SJCRH30 (cell line): Measurements from ENCODE around the gene MGST1. TPM values are rescaled to one million over a fixed set of nuclear protein-coding genes. Genes with fewer than 3 reads are reported as not detected.
"Not testable (repeated sequence)": the region's sequence is repeated elsewhere in the genome, so short reads cannot be mapped to it uniquely, and the experiment has no call there.

ENCODE experiments used
- DNase-seq, 2 experiments: peaks; one replicate each; pipeline ENCODE4 v3.0.0-alpha.2; 2015 to 2020
- H3K27ac ChIP-seq: fragments of 250-450 bp; sonication (Bioruptor Pico); 2 replicates; pipeline ENCODE4 v1.5.1; 2020; ENCODE audit warnings: mild to moderate bottlenecking, moderate library complexity
- H3K27me3 ChIP-seq: fragments of 250-450 bp; sonication (Bioruptor Pico); 2 replicates; pipeline ENCODE4 v1.5.1; 2020; ENCODE audit warnings: mild to moderate bottlenecking, moderate library complexity
- H3K36me3 ChIP-seq: fragments of 250-450 bp; sonication (Bioruptor Pico); 2 replicates; pipeline ENCODE4 v1.5.1; 2020; ENCODE audit warnings: mild to moderate bottlenecking, moderate library complexity
- H3K4me1 ChIP-seq: fragments of 250-450 bp; sonication (Bioruptor Pico); 2 replicates; pipeline ENCODE4 v1.5.1; 2020; ENCODE audit warnings: mild to moderate bottlenecking, moderate library complexity
- H3K4me3 ChIP-seq: fragments of 250-450 bp; sonication (Bioruptor Pico); 2 replicates; pipeline ENCODE4 v1.5.1; 2020; ENCODE audit warnings: mild to moderate bottlenecking, moderate library complexity
- H3K9me3 ChIP-seq: fragments of 250-450 bp; sonication (Bioruptor Pico); replicated peaks from 2 replicates; pipeline ENCODE4 v1.5.1; 2020; ENCODE audit warnings: mild to moderate bottlenecking, moderate library complexity
- total RNA-seq: library from RNA; depleted of rRNA; stranded (reverse); fragments of >200 nt; shearing (Covaris generic); gene quantifications from 2 replicates; pipeline ENCODE4 v1.2.3, GENCODE V29; 2014; rRNA removed

MGST1 gene
- total RNA-seq, 1 experiment from 2014 or later, result 42.2 TPM

DNA sequence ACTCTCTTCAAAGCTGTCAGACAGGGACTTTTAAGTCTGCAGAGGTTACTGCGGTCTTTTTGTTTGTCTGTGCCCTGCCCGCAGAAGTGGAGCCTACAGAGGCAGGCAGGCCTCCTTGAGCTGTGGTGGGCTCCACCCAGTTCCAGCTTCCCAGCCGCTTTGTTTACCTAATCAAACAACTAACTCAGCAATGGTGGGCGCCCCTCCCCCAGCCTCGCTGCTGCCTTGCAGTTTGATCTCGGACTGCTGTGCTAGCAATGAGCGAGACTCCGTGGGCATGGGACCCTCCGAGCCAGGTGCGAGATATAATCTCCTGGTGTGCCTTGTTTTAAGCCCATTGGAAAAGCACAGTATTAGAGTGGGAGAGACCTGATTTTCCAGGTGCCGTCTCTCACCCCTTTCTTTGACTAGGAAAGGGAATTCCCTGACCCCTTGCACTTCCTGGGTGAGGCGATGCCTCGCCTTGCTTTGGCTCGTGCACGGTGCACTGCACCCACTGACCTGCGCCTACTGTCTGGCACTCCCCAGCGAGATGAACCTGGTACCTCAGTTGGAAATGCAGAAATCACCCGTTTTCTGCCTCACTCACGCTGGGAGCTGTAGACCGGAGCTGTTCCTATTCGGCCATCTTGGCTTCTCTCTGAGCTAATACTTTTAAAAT, 35.3 kb downstream of the MGST1 start:
- H3K9me3 ChIP-seq, H3K27me3 ChIP-seq, H3K4me3 ChIP-seq, DNase-seq, H3K27ac ChIP-seq, H3K36me3 ChIP-seq, H3K4me1 ChIP-seq: not testable (repeated sequence)

DNA sequence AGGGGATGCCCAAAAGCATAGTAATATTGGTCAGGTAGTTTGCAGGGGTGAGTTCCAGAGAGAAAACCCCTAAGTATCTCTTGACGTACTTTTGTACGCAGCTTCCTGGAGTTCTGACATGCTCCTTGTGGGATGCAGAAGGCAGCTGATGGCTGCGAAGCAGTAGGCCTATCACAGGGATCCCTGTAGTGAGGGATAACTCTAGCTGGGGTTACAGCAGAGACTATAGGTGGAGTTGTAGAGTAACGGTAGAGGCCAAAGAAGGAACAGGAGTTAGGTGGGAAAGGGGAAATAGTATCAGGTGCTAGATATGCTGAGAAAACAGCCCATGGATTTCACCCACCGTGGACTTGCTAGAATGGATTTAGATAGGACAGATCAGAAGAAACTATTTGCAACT, 37.3 kb downstream of the MGST1 start:
- no peak overlapping the region for H3K27ac ChIP-seq
- H3K4me1 ChIP-seq, result no peaks in the 10 kb centered on the region
- H3K4me3 ChIP-seq, result no peak overlapping the region
- H3K9me3 ChIP-seq, result no peaks in the 10 kb centered on the region
- no peaks in the 10 kb centered on the region for H3K36me3 ChIP-seq
- no peak for DNase-seq
- no peaks in the 10 kb centered on the region for H3K27me3 ChIP-seq

GRCh38 chr12:16385782-16386646, 38.6 kb downstream of the MGST1 start:
- no peaks in the 10 kb centered on the region for H3K4me1 ChIP-seq
- H3K27me3 ChIP-seq, result no peaks in the 10 kb centered on the region
- DNase-seq, result peak; percentile 18 to 71
- no peaks in the 10 kb centered on the region for H3K36me3 ChIP-seq
- H3K27ac ChIP-seq, result no peak overlapping the region
- no peaks in the 10 kb centered on the region for H3K9me3 ChIP-seq
- no peak overlapping the region for H3K4me3 ChIP-seq

DNA sequence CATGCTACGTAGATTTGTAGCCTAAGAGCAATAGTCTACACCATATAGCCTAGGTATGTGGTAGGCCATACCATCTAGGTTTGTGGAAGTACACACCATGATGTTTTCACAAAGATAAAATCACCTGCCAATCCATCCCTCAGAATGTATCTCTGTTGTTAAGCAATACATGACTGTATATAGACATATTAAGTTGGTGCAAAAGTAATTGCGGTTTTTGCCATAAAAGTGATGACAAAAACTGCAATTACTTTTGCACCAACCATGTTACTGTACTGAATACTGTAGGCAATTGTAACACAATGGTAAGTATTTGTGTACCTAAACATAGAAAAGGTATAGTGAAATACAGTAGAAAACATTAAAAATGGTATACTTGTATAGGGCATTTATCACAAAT, 40.5 kb downstream of the MGST1 start:
- Histone ChIP-seq H3K36me3 (no peaks in the 10 kb centered on the region), H3K4me3 (no peak overlapping the region), H3K27ac (no peak overlapping the region), H3K27me3 (no peaks in the 10 kb centered on the region), H3K9me3 (no peaks in the 10 kb centered on the region; the same call in 1 of the 2 replicates), H3K4me1 (no peaks in the 10 kb centered on the region)
- no peak for DNase-seq

GRCh38 chr12:16389594-16389993, 42.1 kb downstream of the MGST1 start:
- no peaks in the 10 kb centered on the region for H3K4me1 ChIP-seq
- no peaks in the 10 kb centered on the region for H3K36me3 ChIP-seq
- H3K27ac ChIP-seq, result no peak overlapping the region
- no peaks in the 10 kb centered on the region; the same call in 1 of the 2 replicates for H3K9me3 ChIP-seq
- H3K4me3 ChIP-seq, result no peak overlapping the region
- no peaks in the 10 kb centered on the region for H3K27me3 ChIP-seq
- no peak for DNase-seq

GRCh38 chr12:16392846-16393535, 45.5 kb downstream of the MGST1 start:
- Histone ChIP-seq H3K9me3 (no peaks in the 10 kb centered on the region; the same call in 1 of the 2 replicates), H3K4me1 (no peaks in the 10 kb centered on the region), H3K36me3 (no peaks in the 10 kb centered on the region), H3K4me3 (no peak overlapping the region), H3K27ac (no peak overlapping the region), H3K27me3 (no peaks in the 10 kb centered on the region)
- no peak for DNase-seq

DNA sequence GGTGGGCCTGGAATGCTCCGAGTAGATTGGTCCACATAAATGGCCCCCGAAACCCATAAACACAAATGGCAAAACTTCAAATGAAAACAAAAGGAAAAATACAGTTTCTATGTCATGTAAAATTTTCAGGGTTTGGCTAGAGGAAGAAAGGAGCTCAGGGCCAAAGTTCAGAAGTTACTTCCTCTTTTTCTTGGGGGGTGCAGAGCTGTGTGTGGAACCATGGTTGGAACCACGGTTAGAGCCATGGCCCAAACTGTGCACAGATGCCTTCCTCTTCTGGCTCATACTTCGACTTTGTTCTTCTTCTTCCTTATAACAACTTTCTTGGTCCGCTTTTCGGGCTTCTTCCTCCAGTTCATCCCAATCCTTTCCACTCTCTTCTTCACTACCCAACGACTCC, 51.7 kb downstream of the MGST1 start:
- Histone ChIP-seq H3K9me3 (no peaks in the 10 kb centered on the region), H3K36me3 (no peaks in the 10 kb centered on the region), H3K4me3 (no peak overlapping the region), H3K27me3 (no peaks in the 10 kb centered on the region), H3K4me1 (no peaks in the 10 kb centered on the region), H3K27ac (no peak overlapping the region)
- DNase-seq, result no peak

GRCh38 chr12:16401835-16402234, 54.4 kb downstream of the MGST1 start:
- not testable (repeated sequence) for H3K4me1 ChIP-seq, H3K4me3 ChIP-seq, H3K9me3 ChIP-seq, H3K36me3 ChIP-seq, H3K27ac ChIP-seq, H3K27me3 ChIP-seq, DNase-seq

GRCh38 chr12:16407346-16407745, 59.9 kb downstream of the MGST1 start:
- no peak overlapping the region for H3K4me3 ChIP-seq
- H3K27ac ChIP-seq, result no peak overlapping the region
- no peaks in the 10 kb centered on the region for H3K27me3 ChIP-seq
- H3K36me3 ChIP-seq, result no peaks in the 10 kb centered on the region
- no peaks in the 10 kb centered on the region for H3K4me1 ChIP-seq
- no peak for DNase-seq
- H3K9me3 ChIP-seq, result no peaks in the 10 kb centered on the region

Other genes with a start within 250 kb of the MGST1 start
- gene SLC15A5, start 70.0 kb upstream of the MGST1 start, total RNA-seq, result not detected in 2 replicates